K562 (cell line): ENCODE measurements around the gene RACK1. TPM values are rescaled to one million over a fixed set of nuclear protein-coding genes. Genes with fewer than 3 reads are reported as not detected.

Experiments
- BCOR ChIP-seq: fragments of 450-650 bp; IDR thresholded peaks from 2 replicates; pipeline ENCODE4 v1.6.1; 2016
- BMI1 ChIP-seq: fragments of 150-350 bp; IDR thresholded peaks from 2 replicates; pipeline ENCODE4 v1.6.1; 2014; ENCODE audit warnings: low read length
- CLOCK ChIP-seq: fragments of 250-450 bp; sonication (Bioruptor Pico); IDR thresholded peaks from 2 replicates; pipeline ENCODE4 v1.4.0; 2020; ENCODE audit warnings: mild to moderate bottlenecking, moderate library complexity, borderline replicate concordance
- CTCFL ChIP-seq: IDR thresholded peaks from 2 replicates; pipeline ENCODE4 v1.6.1; 2011; ENCODE audit warnings: borderline replicate concordance, low read depth, mild to moderate bottlenecking, moderate library complexity, low read length; ENCODE audit not compliant: insufficient read depth, poor library complexity, severe bottlenecking
- DPF2 ChIP-seq: fragments of 450-650 bp; IDR thresholded peaks from 2 replicates; pipeline ENCODE4 v1.6.1; 2016
- E2F1 ChIP-seq: sonication (generic); formaldehyde crosslinking; IDR thresholded peaks from 2 replicates; pipeline ENCODE4 v1.8.1; 2023; ENCODE audit warnings: mild to moderate bottlenecking, missing genetic modification reagents, moderate library complexity
- ELK1 ChIP-seq: sonication (generic); formaldehyde crosslinking; IDR thresholded peaks from 2 replicates; pipeline ENCODE4 v1.8.1; 2022; ENCODE audit warnings: missing genetic modification reagents
- ESRRB ChIP-seq: fragments of 250-450 bp; sonication (Bioruptor Pico); IDR thresholded peaks from 2 replicates; pipeline ENCODE4 v1.5.0; 2020; ENCODE audit warnings: mild to moderate bottlenecking, moderate library complexity, borderline replicate concordance
- FOXP4 ChIP-seq: sonication (generic); formaldehyde crosslinking; IDR thresholded peaks from 2 replicates; pipeline ENCODE4 v1.8.0; 2022; ENCODE audit warnings: mild to moderate bottlenecking, missing genetic modification reagents, borderline replicate concordance
- KDM4B ChIP-seq, 2 experiments: fragments of 450-650 bp in 1 of 2; sonication (generic) in 1 of 2; IDR thresholded peaks; 2 replicates each; pipeline ENCODE4 v1.6.1; 2016 to 2017; ENCODE audit warnings: borderline replicate concordance in 2 of 2, antibody characterized with exemption in 1 of 2, low read depth in 1 of 2, mild to moderate bottlenecking in 1 of 2
- MEF2D ChIP-seq: conservative IDR thresholded peaks from 2 replicates; pipeline ENCODE4 v1.6.1; 2016; ENCODE audit warnings: low read depth, missing genetic modification characterization, missing compliant biosample characterization
- NFRKB ChIP-seq: fragments of 450-650 bp; IDR thresholded peaks from 2 replicates; pipeline ENCODE4 v1.6.1; 2016; ENCODE audit warnings: low read depth
- NR3C1 ChIP-seq: sonication (generic); formaldehyde crosslinking; IDR thresholded peaks from 2 replicates; pipeline ENCODE4 v1.8.1; 2022; ENCODE audit warnings: missing genetic modification reagents
- TARDBP ChIP-seq: fragments of 450-650 bp; IDR thresholded peaks from 2 replicates; pipeline ENCODE4 v1.6.1; 2016
- TCF15 ChIP-seq: fragments of 250-450 bp; sonication (Bioruptor Pico); IDR thresholded peaks from 2 replicates; pipeline ENCODE4 v1.8.0; 2022; ENCODE audit warnings: moderate library complexity, mild to moderate bottlenecking, inconsistent platforms
- USF2 ChIP-seq: sonication (generic); formaldehyde crosslinking; IDR thresholded peaks from 2 replicates; pipeline ENCODE4 v1.5.0; 2020; ENCODE audit warnings: missing genetic modification reagents
- ZC3H4 ChIP-seq: sonication (generic); formaldehyde crosslinking; IDR thresholded peaks from 2 replicates; pipeline ENCODE4 v1.9.0; 2021; ENCODE audit warnings: missing genetic modification reagents, borderline replicate concordance
- ZNF77 ChIP-seq: fragments of 250-450 bp; sonication (Bioruptor Pico); IDR thresholded peaks from 2 replicates; pipeline ENCODE4 v1.5.0; 2020
- polyA plus RNA-seq, 8 experiments: library from polyadenylated mRNA; depleted of rRNA in 4 of 8; stranded (reverse) in 5 of 8; unstranded in 3 of 8; fragments of >200 nt; fragmentation: Nextera tagmentation in 2 of 8; fragmentation: Illumina TruSeq in 1 of 8; extraction: Ambion mirVana in 2 of 8; extraction: Trizol in 1 of 8; gene quantifications; 2 replicates each; pipeline versions ENCODE4 v1.2.1 to v1.2.3, GENCODE V29; 2011 to 2014; ENCODE audit warnings: inconsistent platforms in 1 of 8, missing spikeins in 1 of 8
- total RNA-seq, 7 experiments: library from RNA; depleted of rRNA in 6 of 7; stranded (reverse); fragments of >200 nt in 6 of 7; fragmentation: Illumina TruSeq in 2 of 7; extraction: Trizol in 2 of 7; gene quantifications; 2 replicates each; pipeline versions ENCODE4 v1.2.1 to v1.2.3, GENCODE V29; 2011 to 2021; ENCODE audit warnings: low replicate concordance in 1 of 7

The RACK1 gene
- total and polyA plus RNA-seq, 9 of the 15 experiments (the other 6 are each of a cell fraction or from before 2014, with no cell fraction given), result 2,303 to 5,311 (median 3,833) TPM

GRCh38 chr5:181260720-181261319 is 17.1 kb upstream of the RACK1 start, which contains the start of gene TRIM52 (continued):
- no peak for TF ChIP-seq E2F1 (CRISPR knock-in tag)
- TF ChIP-seq NFRKB, result no peak
- TF ChIP-seq NR3C1 (CRISPR knock-in tag), result no peak
- TF ChIP-seq ZC3H4 (CRISPR knock-in tag), result no peak
- TF ChIP-seq FOXP4 (CRISPR knock-in tag), result no peak
- TF ChIP-seq ELK1 (CRISPR knock-in tag), result no peak
- no peak for TF ChIP-seq CLOCK (CRISPR knock-in tag)
- no peak for TF ChIP-seq TCF15 (CRISPR knock-in tag)
- TF ChIP-seq CTCFL, result no peak
- no peak for TF ChIP-seq BCOR
- TF ChIP-seq ZNF77 (CRISPR knock-in tag), result no peak
- no peak for TF ChIP-seq BMI1
- TF ChIP-seq USF2 (CRISPR knock-in tag), result no peak
- TF ChIP-seq DPF2, result no peak
- TF ChIP-seq TARDBP, result no peak
- peak in 1 of 2 experiments; percentile 66; a peak in 1 of 4 replicates for TF ChIP-seq KDM4B (IDR thresholded peaks at IDR 0.05; ENCODE audit: borderline replicate concordance in 2 of 2, low read depth in 1 of 2)
- 0 out of 2 replicates have a peak, but pooled peaks have one; percentile 19 for TF ChIP-seq MEF2D (tag)
- no peak for TF ChIP-seq ESRRB
